ENCODE results near the gene AMD1.

DNA sequence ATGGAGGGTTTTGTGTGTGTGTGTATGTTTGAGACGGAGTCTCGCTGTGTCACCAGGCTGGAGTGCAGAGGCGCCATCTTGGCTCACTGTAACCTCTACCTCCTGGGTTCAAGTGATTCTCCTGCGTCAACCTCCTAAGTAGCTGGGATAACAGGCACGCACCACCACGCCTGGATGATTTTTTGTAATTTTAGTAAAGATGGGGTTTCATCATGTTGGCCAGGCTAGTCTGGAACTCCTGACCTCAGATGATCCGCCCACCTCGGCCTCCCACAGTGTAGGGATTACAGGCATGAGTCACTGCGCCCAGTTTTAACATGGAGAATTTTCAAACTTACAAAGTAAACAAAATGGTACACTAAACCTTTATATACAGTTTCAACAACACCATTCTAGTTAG lies 22.8 kb downstream of the AMD1 start:
- TF ChIP-seq, protein P1, sequence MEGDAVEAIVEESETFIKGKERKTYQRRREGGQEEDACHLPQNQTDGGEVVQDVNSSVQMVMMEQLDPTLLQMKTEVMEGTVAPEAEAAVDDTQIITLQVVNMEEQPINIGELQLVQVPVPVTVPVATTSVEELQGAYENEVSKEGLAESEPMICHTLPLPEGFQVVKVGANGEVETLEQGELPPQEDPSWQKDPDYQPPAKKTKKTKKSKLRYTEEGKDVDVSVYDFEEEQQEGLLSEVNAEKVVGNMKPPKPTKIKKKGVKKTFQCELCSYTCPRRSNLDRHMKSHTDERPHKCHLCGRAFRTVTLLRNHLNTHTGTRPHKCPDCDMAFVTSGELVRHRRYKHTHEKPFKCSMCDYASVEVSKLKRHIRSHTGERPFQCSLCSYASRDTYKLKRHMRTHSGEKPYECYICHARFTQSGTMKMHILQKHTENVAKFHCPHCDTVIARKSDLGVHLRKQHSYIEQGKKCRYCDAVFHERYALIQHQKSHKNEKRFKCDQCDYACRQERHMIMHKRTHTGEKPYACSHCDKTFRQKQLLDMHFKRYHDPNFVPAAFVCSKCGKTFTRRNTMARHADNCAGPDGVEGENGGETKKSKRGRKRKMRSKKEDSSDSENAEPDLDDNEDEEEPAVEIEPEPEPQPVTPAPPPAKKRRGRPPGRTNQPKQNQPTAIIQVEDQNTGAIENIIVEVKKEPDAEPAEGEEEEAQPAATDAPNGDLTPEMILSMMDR (IDR thresholded peaks at IDR 0.05): no peak
- TF ChIP-seq EP300 (IDR thresholded peaks at IDR 0.05): no peak

Measured in esophagus muscularis mucosa (tissue), 3 donors.